Ascending aorta (tissue), 2 donors: Measurements from ENCODE around the gene CRYBA4. TPM values are rescaled to one million over a fixed set of nuclear protein-coding genes. Genes with fewer than 3 reads are reported as not detected.

Experiments used
- DNase-seq, 2 donors: peaks; one replicate each; pipeline ENCODE4 v3.0.0-alpha.2; 2019; ENCODE audit warnings: low spot score in 2 of 2
- H3K27ac ChIP-seq, 2 donors: fragments of 200-600 bp; sonication (generic); one replicate each; pipeline ENCODE4 v1.5.1; 2016 to 2017; ENCODE audit warnings: mild to moderate bottlenecking in 1 of 2
- H3K27me3 ChIP-seq: fragments of 200-600 bp; sonication (generic); one replicate; pipeline ENCODE4 v1.5.1; 2017
- H3K36me3 ChIP-seq, 2 donors: fragments of 200-600 bp; sonication (generic); one replicate each; pipeline ENCODE4 v1.5.1; 2016
- H3K4me1 ChIP-seq, 2 donors: fragments of 200-600 bp; sonication (generic); one replicate each; pipeline ENCODE4 v1.5.1; 2016 to 2017; ENCODE audit warnings: mild to moderate bottlenecking in 1 of 2
- H3K4me3 ChIP-seq, 2 donors: fragments of 200-600 bp; sonication (generic); one replicate each; pipeline ENCODE4 v1.5.1; 2016 to 2017; ENCODE audit warnings: mild to moderate bottlenecking in 1 of 2
- H3K9me3 ChIP-seq, 2 donors: fragments of 200-600 bp; sonication (generic); one replicate each; pipeline ENCODE4 v1.5.1; 2016
- intact Hi-C: fragments of 100-400 bp; cut with DNase I; formaldehyde crosslinking; loops from one replicate; pipeline ENCODE4 v1.15.1; 2023
- total RNA-seq: library from RNA; depleted of rRNA; stranded (reverse); fragments of >200 nt; gene quantifications from one replicate; pipeline ENCODE4 v1.1.0, GENCODE V29; 2016
- TF ChIP-seq, protein P1 (sequence below), 3 experiments: fragments of 200-600 bp in 2 of 3; fragments of 450-650 bp in 1 of 3; sonication (generic) in 2 of 3; IDR thresholded peaks; one replicate each; pipeline ENCODE4 v1.5.1; 2016 to 2019; ENCODE audit warnings: antibody characterized with exemption in 3 of 3, mild to moderate bottlenecking in 1 of 3, moderate library complexity in 1 of 3

Gene CRYBA4
- total RNA-seq, 1 donor from 2014 or later: not detected

GRCh38 chr22:26618455-26618854, 3.3 kb upstream of the CRYBA4 start:
- H3K36me3 ChIP-seq: no peaks in the 10 kb centered on the region
- H3K9me3 ChIP-seq: no peaks in the 10 kb centered on the region
- TF ChIP-seq, protein P1, sequence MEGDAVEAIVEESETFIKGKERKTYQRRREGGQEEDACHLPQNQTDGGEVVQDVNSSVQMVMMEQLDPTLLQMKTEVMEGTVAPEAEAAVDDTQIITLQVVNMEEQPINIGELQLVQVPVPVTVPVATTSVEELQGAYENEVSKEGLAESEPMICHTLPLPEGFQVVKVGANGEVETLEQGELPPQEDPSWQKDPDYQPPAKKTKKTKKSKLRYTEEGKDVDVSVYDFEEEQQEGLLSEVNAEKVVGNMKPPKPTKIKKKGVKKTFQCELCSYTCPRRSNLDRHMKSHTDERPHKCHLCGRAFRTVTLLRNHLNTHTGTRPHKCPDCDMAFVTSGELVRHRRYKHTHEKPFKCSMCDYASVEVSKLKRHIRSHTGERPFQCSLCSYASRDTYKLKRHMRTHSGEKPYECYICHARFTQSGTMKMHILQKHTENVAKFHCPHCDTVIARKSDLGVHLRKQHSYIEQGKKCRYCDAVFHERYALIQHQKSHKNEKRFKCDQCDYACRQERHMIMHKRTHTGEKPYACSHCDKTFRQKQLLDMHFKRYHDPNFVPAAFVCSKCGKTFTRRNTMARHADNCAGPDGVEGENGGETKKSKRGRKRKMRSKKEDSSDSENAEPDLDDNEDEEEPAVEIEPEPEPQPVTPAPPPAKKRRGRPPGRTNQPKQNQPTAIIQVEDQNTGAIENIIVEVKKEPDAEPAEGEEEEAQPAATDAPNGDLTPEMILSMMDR (IDR thresholded peaks at IDR 0.05): no peak
- no peak for DNase-seq
- H3K27me3 ChIP-seq: no peaks in the 10 kb centered on the region
- no peak overlapping the region for H3K4me3 ChIP-seq
- no peak overlapping the region for H3K27ac ChIP-seq
- intact Hi-C loops: no loop called here
- no peaks in the 10 kb centered on the region for H3K4me1 ChIP-seq

- TF ChIP-seq, protein P1 (IDR thresholded peaks at IDR 0.05): no peak
- Histone ChIP-seq H3K4me1 (no peaks in the 10 kb centered on the region), H3K27ac (no peak overlapping the region), H3K27me3 (no peaks in the 10 kb centered on the region), H3K4me3 (no peak overlapping the region), H3K9me3 (no peaks in the 10 kb centered on the region), H3K36me3 (no peaks in the 10 kb centered on the region)
- DNase-seq: no peak
- intact Hi-C loops: no loop called here
These were observed 2.3 kb upstream of the CRYBA4 start for GRCh38 chr22:26619510-26619909.

GRCh38 chr22:26620197-26620596, 1.6 kb upstream of the CRYBA4 start:
- H3K36me3 ChIP-seq: no peaks in the 10 kb centered on the region
- H3K27me3 ChIP-seq: no peaks in the 10 kb centered on the region
- H3K4me3 ChIP-seq: no peak overlapping the region
- TF ChIP-seq, protein P1 (IDR thresholded peaks at IDR 0.05): no peak
- no peak for DNase-seq
- H3K9me3 ChIP-seq: no peaks in the 10 kb centered on the region
- no peak overlapping the region for H3K27ac ChIP-seq
- H3K4me1 ChIP-seq: no peaks in the 10 kb centered on the region
- intact Hi-C loops: no loop called here

GRCh38 chr22:26623984-26624383, 2.2 kb downstream of the CRYBA4 start:
- no peaks in the 10 kb centered on the region for H3K4me1 ChIP-seq
- no peak overlapping the region for H3K4me3 ChIP-seq
- H3K27me3 ChIP-seq: no peaks in the 10 kb centered on the region
- H3K9me3 ChIP-seq: no peaks in the 10 kb centered on the region
- intact Hi-C loops: no loop called here
- H3K36me3 ChIP-seq: no peaks in the 10 kb centered on the region
- TF ChIP-seq, protein P1 (IDR thresholded peaks at IDR 0.05): no peak
- no peak overlapping the region for H3K27ac ChIP-seq
- no peak for DNase-seq

DNA sequence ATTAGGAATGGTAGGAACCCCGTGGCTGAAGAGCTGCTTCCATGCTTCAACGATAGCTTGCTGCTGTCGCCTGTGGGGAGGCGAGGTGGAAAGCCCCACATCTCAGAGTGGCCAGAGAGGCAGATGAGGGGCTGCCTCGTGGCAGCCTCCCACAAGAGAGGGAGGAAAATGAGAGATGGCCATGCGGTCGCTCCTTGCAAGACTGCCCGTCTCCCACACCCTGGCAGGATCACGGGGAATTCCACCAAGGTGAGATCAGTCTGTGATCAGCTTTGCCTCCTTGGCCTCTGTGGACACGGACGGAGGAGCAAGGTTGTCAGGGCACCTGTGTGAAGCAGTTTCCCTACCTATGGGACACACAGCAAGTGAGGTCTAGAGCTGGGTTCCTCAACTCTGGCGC, 3.0 kb downstream of the CRYBA4 start:
- H3K4me3 ChIP-seq: no peak overlapping the region
- DNase-seq: no peak
- no peak overlapping the region for H3K27ac ChIP-seq
- TF ChIP-seq, protein P1 (IDR thresholded peaks at IDR 0.05): no peak
- H3K27me3 ChIP-seq: no peaks in the 10 kb centered on the region
- no peaks in the 10 kb centered on the region for H3K4me1 ChIP-seq
- H3K9me3 ChIP-seq: no peaks in the 10 kb centered on the region
- intact Hi-C loops: no loop called here
- H3K36me3 ChIP-seq: no peaks in the 10 kb centered on the region
